SK-N-SH (cell line): Measurements from ENCODE around the gene FAF2. TPM values are rescaled to one million over a fixed set of nuclear protein-coding genes. Genes with fewer than 3 reads are reported as not detected.

Experiments
- CTCF ChIA-PET: fragments of 300-600, 350-600 bp; formaldehyde crosslinking; extraction: SDS; loops from one replicate; lab custom pipeline; 2021; lab: Yijun Ruan, JAX
- POLR2A ChIA-PET: fragments of 350-600 bp; sonication (Branson Sonifier 250); formaldehyde crosslinking; extraction: SDS; loops from one replicate; lab custom pipeline; 2020; ENCODE audit warnings: antibody characterized with exemption, inconsistent platforms; lab: Yijun Ruan, JAX
- DNase-seq: peaks from one replicate; pipeline ENCODE4 v3.0.0; 2012
- H2AFZ ChIP-seq: fragments of 200-600 bp; sonication (generic); 2 replicates; pipeline ENCODE4 v1.8.1; 2016; ENCODE audit warnings: antibody characterized with exemption, mild to moderate bottlenecking, low read depth
- H3F3A ChIP-seq: fragments of 200-600 bp; sonication (generic); replicated peaks from 2 replicates; pipeline ENCODE3; 2016; ENCODE audit warnings: antibody characterized with exemption, mild to moderate bottlenecking; ENCODE audit not compliant: insufficient read depth
- H3K27ac ChIP-seq, 2 experiments: fragments of 200-500 bp in 1 of 2; fragments of 200-600 bp in 1 of 2; sonication (Bioruptor generic) in 1 of 2; sonication (generic), shearing (Covaris generic) in 1 of 2; 2 replicates each; pipeline versions ENCODE4 v1.5.1 to v1.6.1; 2014 to 2016; ENCODE audit warnings: low read depth in 2 of 2, inconsistent platforms in 1 of 2, low read length in 1 of 2, mild to moderate bottlenecking in 1 of 2, mixed read lengths in 1 of 2
- H3K27me3 ChIP-seq: fragments of 200-600 bp; sonication (generic), shearing (Covaris generic); 2 replicates; pipeline ENCODE4 v1.6.1; 2016; ENCODE audit warnings: mixed run types; ENCODE audit not compliant: insufficient read depth
- H3K36me3 ChIP-seq, 2 experiments: fragments of 200-500 bp in 1 of 2; fragments of 200-600 bp in 1 of 2; sonication (Bioruptor generic) in 1 of 2; sonication (generic) in 1 of 2; replicated peaks in 1 of 2; 2 replicates each; pipeline versions ENCODE3 to v1.5.1; 2014 to 2016; ENCODE audit warnings: low read length in 1 of 2, mild to moderate bottlenecking in 1 of 2; ENCODE audit not compliant: insufficient read depth in 2 of 2, control insufficient read depth in 1 of 2
- H3K4me1 ChIP-seq, 2 experiments: fragments of 200-500 bp in 1 of 2; fragments of 200-600 bp in 1 of 2; sonication (Bioruptor generic) in 1 of 2; sonication (generic), shearing (Covaris generic) in 1 of 2; 2 replicates each; pipeline versions ENCODE4 v1.5.1 to v1.6.1; 2014 to 2016; ENCODE audit warnings: low read depth in 1 of 2, low read length in 1 of 2, mixed run types in 1 of 2; ENCODE audit not compliant: insufficient read depth in 2 of 2, control insufficient read depth in 1 of 2
- H3K4me2 ChIP-seq: fragments of 200-600 bp; sonication (generic), shearing (Covaris generic); 2 replicates; pipeline ENCODE4 v1.6.1; 2017; ENCODE audit warnings: mixed run types
- H3K4me3 ChIP-seq, 2 experiments: fragments of 200-500 bp in 1 of 2; fragments of 200-600 bp in 1 of 2; sonication (Bioruptor generic) in 1 of 2; sonication (generic), shearing (Covaris generic) in 1 of 2; 2 replicates each; pipeline versions ENCODE4 v1.5.1 to v1.8.1; 2014 to 2016; ENCODE audit warnings: low read depth in 2 of 2, inconsistent platforms in 1 of 2, low read length in 1 of 2, mild to moderate bottlenecking in 1 of 2, mixed read lengths in 1 of 2, moderate library complexity in 1 of 2
- H3K79me2 ChIP-seq: fragments of 200-600 bp; sonication (generic); 2 replicates; pipeline ENCODE4 v1.8.1; 2017; ENCODE audit warnings: mild to moderate bottlenecking; ENCODE audit not compliant: insufficient read depth
- H3K9ac ChIP-seq: fragments of 200-600 bp; sonication (generic); 2 replicates; pipeline ENCODE4 v1.6.1; 2017; ENCODE audit warnings: mixed run types
- H3K9me2 ChIP-seq: fragments of 200-600 bp; sonication (generic); 2 replicates; pipeline ENCODE4 v1.6.1; 2017; ENCODE audit warnings: mixed run types
- H3K9me3 ChIP-seq: fragments of 200-600 bp; sonication (generic); 2 replicates; pipeline ENCODE4 v1.6.1; 2017; ENCODE audit warnings: mixed run types, mild to moderate bottlenecking, moderate library complexity
- H4K20me1 ChIP-seq: fragments of 200-600 bp; sonication (generic); 2 replicates; pipeline ENCODE4 v1.6.1; 2017; ENCODE audit warnings: mild to moderate bottlenecking, mixed run types; ENCODE audit not compliant: insufficient read depth
- CHD2 ChIP-seq: fragments of 150-350 bp; IDR thresholded peaks from 2 replicates; pipeline ENCODE4 v1.6.1; 2018; ENCODE audit warnings: low read length; ENCODE audit not compliant: partially characterized antibody
- EP300 ChIP-seq, 2 experiments: IDR thresholded peaks; 2 replicates each; pipeline versions ENCODE4 v1.4.0 to v1.6.1; 2012; ENCODE audit warnings: borderline replicate concordance in 1 of 2, low read depth in 1 of 2, low read length in 1 of 2
- EZH2phosphoT487 ChIP-seq: fragments of 200-600 bp; sonication (generic); IDR thresholded peaks from 2 replicates; pipeline ENCODE4 v1.6.1; 2017; ENCODE audit warnings: low read depth, mixed run types, mild to moderate bottlenecking, antibody characterized with exemption, moderate library complexity, borderline replicate concordance
- FOSL2 ChIP-seq: IDR thresholded peaks from 2 replicates; pipeline ENCODE4 v1.4.0; 2012; ENCODE audit warnings: low read depth, mild to moderate bottlenecking, moderate library complexity, borderline replicate concordance
- FOXM1 ChIP-seq: IDR thresholded peaks from 2 replicates; pipeline ENCODE4 v1.4.0; 2012; ENCODE audit warnings: low read depth, mild to moderate bottlenecking
- NFIC ChIP-seq: IDR thresholded peaks from 2 replicates; pipeline ENCODE4 v1.4.0; 2012; ENCODE audit warnings: borderline replicate concordance
- POLR2AphosphoS5 ChIP-seq: IDR thresholded peaks from 2 replicates; pipeline ENCODE4 v1.6.1; 2012; ENCODE audit warnings: low read depth, low read length
- TEAD4 ChIP-seq: IDR thresholded peaks from 2 replicates; pipeline ENCODE4 v1.4.0; 2012; ENCODE audit warnings: mild to moderate bottlenecking, borderline replicate concordance; ENCODE audit not compliant: insufficient read depth
- WGBS: methylation state at CpG from one replicate; pipeline ENCODE4 v1.1.6; 2017; ENCODE audit warnings: low lambda C conversion rate; 5-methylcytosine and 5-hydroxymethylcytosine counted together
- polyA plus RNA-seq, 3 experiments: library from polyadenylated mRNA; depleted of rRNA; stranded (reverse); fragments of >200 nt; gene quantifications; 2 replicates each; pipeline ENCODE4 v1.2.3, GENCODE V29; 2012
- TF ChIP-seq, protein P1 (sequence below): fragments of 200-600 bp; sonication (generic); IDR thresholded peaks from 2 replicates; pipeline ENCODE4 v1.6.1; 2017; ENCODE audit warnings: antibody characterized with exemption, mild to moderate bottlenecking, moderate library complexity
- TF ChIP-seq, protein P2 (sequence below): IDR thresholded peaks from 2 replicates; pipeline ENCODE4 v1.4.0; 2012; ENCODE audit warnings: low read depth, borderline replicate concordance
- TF ChIP-seq, protein P3 (sequence below): IDR thresholded peaks from 2 replicates; pipeline ENCODE4 v1.6.1; 2012; ENCODE audit warnings: mild to moderate bottlenecking, low read depth, low read length, moderate library complexity
- TF ChIP-seq, protein P4 (sequence below): fragments of 150-350 bp; IDR thresholded peaks from 2 replicates; pipeline ENCODE4 v1.6.1; 2017; ENCODE audit warnings: antibody characterized with exemption, low read length, low read depth, borderline replicate concordance
- TF ChIP-seq, protein P5 (sequence below): IDR thresholded peaks from 2 replicates; pipeline ENCODE4 v1.4.0; 2012; ENCODE audit warnings: low read depth
- TF ChIP-seq, protein P6 (sequence below): fragments of 150-350 bp; IDR thresholded peaks from 2 replicates; pipeline ENCODE4 v1.6.1; 2016; ENCODE audit warnings: mild to moderate bottlenecking, low read depth, low read length

The FAF2 gene
- polyA plus RNA-seq, 1 of the 3 experiments (the other 2 are of a cell fraction): 25.5 TPM

DNA sequence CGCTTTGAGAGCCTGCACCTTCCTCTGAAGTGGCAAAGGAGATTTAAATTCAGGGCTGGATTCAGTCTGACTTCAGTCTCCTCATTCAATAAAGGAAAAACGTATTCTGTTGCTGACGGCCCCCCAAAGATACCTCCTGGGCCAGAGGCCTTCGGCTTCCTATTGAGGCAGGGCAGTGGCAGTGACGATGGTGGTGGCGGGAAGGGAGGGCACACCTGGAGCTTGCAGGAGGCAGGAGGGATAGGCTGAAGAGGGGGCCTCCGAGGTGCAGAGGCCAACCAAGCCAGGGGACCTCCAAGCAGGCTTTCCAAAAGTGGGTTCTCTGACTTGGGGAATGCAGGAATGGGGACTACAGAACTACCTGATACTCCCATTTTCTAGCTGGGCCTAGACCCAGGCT lies 73.1 kb downstream of the FAF2 start (continued):
- TF ChIP-seq, protein P1, sequence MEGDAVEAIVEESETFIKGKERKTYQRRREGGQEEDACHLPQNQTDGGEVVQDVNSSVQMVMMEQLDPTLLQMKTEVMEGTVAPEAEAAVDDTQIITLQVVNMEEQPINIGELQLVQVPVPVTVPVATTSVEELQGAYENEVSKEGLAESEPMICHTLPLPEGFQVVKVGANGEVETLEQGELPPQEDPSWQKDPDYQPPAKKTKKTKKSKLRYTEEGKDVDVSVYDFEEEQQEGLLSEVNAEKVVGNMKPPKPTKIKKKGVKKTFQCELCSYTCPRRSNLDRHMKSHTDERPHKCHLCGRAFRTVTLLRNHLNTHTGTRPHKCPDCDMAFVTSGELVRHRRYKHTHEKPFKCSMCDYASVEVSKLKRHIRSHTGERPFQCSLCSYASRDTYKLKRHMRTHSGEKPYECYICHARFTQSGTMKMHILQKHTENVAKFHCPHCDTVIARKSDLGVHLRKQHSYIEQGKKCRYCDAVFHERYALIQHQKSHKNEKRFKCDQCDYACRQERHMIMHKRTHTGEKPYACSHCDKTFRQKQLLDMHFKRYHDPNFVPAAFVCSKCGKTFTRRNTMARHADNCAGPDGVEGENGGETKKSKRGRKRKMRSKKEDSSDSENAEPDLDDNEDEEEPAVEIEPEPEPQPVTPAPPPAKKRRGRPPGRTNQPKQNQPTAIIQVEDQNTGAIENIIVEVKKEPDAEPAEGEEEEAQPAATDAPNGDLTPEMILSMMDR: no peak
- TF ChIP-seq EP300 (IDR thresholded peaks at IDR 0.05; ENCODE audit: borderline replicate concordance in 1 of 2, low read depth in 1 of 2, low read length in 1 of 2) (no peak), FOSL2 (no peak)
- TF ChIP-seq, protein P2, sequence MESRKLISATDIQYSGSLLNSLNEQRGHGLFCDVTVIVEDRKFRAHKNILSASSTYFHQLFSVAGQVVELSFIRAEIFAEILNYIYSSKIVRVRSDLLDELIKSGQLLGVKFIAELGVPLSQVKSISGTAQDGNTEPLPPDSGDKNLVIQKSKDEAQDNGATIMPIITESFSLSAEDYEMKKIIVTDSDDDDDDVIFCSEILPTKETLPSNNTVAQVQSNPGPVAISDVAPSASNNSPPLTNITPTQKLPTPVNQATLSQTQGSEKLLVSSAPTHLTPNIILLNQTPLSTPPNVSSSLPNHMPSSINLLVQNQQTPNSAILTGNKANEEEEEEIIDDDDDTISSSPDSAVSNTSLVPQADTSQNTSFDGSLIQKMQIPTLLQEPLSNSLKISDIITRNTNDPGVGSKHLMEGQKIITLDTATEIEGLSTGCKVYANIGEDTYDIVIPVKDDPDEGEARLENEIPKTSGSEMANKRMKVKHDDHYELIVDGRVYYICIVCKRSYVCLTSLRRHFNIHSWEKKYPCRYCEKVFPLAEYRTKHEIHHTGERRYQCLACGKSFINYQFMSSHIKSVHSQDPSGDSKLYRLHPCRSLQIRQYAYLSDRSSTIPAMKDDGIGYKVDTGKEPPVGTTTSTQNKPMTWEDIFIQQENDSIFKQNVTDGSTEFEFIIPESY: no peak
- TF ChIP-seq, protein P3, sequence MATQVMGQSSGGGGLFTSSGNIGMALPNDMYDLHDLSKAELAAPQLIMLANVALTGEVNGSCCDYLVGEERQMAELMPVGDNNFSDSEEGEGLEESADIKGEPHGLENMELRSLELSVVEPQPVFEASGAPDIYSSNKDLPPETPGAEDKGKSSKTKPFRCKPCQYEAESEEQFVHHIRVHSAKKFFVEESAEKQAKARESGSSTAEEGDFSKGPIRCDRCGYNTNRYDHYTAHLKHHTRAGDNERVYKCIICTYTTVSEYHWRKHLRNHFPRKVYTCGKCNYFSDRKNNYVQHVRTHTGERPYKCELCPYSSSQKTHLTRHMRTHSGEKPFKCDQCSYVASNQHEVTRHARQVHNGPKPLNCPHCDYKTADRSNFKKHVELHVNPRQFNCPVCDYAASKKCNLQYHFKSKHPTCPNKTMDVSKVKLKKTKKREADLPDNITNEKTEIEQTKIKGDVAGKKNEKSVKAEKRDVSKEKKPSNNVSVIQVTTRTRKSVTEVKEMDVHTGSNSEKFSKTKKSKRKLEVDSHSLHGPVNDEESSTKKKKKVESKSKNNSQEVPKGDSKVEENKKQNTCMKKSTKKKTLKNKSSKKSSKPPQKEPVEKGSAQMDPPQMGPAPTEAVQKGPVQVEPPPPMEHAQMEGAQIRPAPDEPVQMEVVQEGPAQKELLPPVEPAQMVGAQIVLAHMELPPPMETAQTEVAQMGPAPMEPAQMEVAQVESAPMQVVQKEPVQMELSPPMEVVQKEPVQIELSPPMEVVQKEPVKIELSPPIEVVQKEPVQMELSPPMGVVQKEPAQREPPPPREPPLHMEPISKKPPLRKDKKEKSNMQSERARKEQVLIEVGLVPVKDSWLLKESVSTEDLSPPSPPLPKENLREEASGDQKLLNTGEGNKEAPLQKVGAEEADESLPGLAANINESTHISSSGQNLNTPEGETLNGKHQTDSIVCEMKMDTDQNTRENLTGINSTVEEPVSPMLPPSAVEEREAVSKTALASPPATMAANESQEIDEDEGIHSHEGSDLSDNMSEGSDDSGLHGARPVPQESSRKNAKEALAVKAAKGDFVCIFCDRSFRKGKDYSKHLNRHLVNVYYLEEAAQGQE: no peak
- TF ChIP-seq, protein P4, sequence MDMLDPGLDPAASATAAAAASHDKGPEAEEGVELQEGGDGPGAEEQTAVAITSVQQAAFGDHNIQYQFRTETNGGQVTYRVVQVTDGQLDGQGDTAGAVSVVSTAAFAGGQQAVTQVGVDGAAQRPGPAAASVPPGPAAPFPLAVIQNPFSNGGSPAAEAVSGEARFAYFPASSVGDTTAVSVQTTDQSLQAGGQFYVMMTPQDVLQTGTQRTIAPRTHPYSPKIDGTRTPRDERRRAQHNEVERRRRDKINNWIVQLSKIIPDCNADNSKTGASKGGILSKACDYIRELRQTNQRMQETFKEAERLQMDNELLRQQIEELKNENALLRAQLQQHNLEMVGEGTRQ: no peak
- TF ChIP-seq, all 33 proteins: peak for 0

DNA sequence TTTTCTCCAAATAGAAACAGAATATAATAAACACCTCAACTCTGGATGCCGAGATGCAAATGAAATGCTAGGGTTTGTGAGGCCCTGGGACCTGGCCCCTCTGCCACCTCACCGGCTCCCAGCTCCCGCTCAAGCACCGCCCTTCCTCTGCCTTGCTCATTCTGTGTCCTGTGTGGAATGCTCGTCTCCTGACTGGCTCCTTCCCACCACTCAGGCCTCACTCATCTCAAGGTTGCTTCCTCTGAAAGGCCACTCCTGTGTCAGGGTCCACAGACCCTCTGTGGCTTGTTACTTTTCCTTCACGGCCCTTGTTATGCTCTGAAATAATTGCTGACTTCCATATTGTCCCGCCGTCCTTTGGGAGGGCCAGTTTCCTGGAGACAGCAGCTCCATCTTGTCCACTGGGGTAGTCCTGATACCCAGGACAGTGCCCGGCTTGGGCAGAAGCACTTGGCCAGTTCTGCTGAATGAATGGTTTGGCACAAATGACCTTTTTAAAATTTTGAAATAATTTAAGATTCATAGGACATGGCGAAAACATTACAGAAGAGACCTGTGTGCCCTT lies 73.6 kb downstream of the FAF2 start:
- H2AFZ ChIP-seq: no peak overlapping the region
- no peak overlapping the region for H3K4me2 ChIP-seq
- peaks cover 0 to under 1% of the 10 kb centered on the region in 2 experiments for H3K36me3 ChIP-seq
- no peak for DNase-seq
- no peak overlapping the region for H3K27ac ChIP-seq
- WGBS: 66% methylated on average over 10 of the region's 10 CpGs
- H3K9me3 ChIP-seq: no peaks in the 10 kb centered on the region
- no peaks in the 10 kb centered on the region for H3K79me2 ChIP-seq
- no peaks in the 10 kb centered on the region for H4K20me1 ChIP-seq
- H3K4me1 ChIP-seq: no peaks in the 10 kb centered on the region
- H3K27me3 ChIP-seq: no peaks in the 10 kb centered on the region
- H3F3A ChIP-seq: peaks cover 3% of the 10 kb centered on the region
- no peak overlapping the region for H3K4me3 ChIP-seq
- no peaks in the 10 kb centered on the region for H3K9me2 ChIP-seq
- H3K9ac ChIP-seq: no peak overlapping the region
- POLR2A ChIA-PET: no interaction called here
- CTCF ChIA-PET: interaction anchor here (1.0 to 1.5 kb wide), 3 partner anchors 21 to 74 kb away, joined by 3 to 4 read pairs (median 3); no protein-coding TSS in a partner anchor
- no peak for TF ChIP-seq FOXM1
- TF ChIP-seq, protein P4: no peak
- TF ChIP-seq, protein P5, sequence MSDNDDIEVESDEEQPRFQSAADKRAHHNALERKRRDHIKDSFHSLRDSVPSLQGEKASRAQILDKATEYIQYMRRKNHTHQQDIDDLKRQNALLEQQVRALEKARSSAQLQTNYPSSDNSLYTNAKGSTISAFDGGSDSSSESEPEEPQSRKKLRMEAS: no peak
- TF ChIP-seq POLR2AphosphoS5: no peak
- TF ChIP-seq, protein P6, sequence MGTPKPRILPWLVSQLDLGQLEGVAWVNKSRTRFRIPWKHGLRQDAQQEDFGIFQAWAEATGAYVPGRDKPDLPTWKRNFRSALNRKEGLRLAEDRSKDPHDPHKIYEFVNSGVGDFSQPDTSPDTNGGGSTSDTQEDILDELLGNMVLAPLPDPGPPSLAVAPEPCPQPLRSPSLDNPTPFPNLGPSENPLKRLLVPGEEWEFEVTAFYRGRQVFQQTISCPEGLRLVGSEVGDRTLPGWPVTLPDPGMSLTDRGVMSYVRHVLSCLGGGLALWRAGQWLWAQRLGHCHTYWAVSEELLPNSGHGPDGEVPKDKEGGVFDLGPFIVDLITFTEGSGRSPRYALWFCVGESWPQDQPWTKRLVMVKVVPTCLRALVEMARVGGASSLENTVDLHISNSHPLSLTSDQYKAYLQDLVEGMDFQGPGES: no peak
- TF ChIP-seq, protein P1: no peak
- no peak for TF ChIP-seq TEAD4
- TF ChIP-seq CHD2: no peak
- TF ChIP-seq NFIC: no peak
- no peak for TF ChIP-seq EZH2phosphoT487
